Mesothelial cell of epicardium (in vitro differentiated cells): ENCODE data around the gene FGF12. TPM values are rescaled to one million over a fixed set of nuclear protein-coding genes. Genes with fewer than 3 reads are reported as not detected.

Source experiments
- DNase-seq, 2 experiments: peaks; one replicate each; pipeline ENCODE4 v3.0.0; 2021; ENCODE audit warnings: low spot score in 2 of 2; ENCODE audit not compliant: unreplicated experiment in 2 of 2
- H3K27ac Mint-ChIP-seq: 2 replicates; pipeline ENCODE4 v1.8.0; 2021; ENCODE audit warnings: mixed read lengths
- H3K27me3 Mint-ChIP-seq: 2 replicates; pipeline ENCODE4 v1.8.0; 2021; ENCODE audit warnings: low read depth, mixed read lengths
- H3K36me3 Mint-ChIP-seq: 2 replicates; pipeline ENCODE4 v1.8.0; 2021; ENCODE audit warnings: mixed read lengths
- H3K4me1 Mint-ChIP-seq: 2 replicates; pipeline ENCODE4 v1.8.0; 2021; ENCODE audit warnings: mixed read lengths
- H3K4me3 Mint-ChIP-seq: 2 replicates; pipeline ENCODE4 v1.8.0; 2021; ENCODE audit warnings: mild to moderate bottlenecking, moderate library complexity, mixed read lengths
- H3K9me3 Mint-ChIP-seq: 2 replicates; pipeline ENCODE4 v1.8.0; 2021; ENCODE audit warnings: mixed read lengths
- CTCF ChIP-seq: fragments of 200-600 bp; sonication (generic); IDR thresholded peaks from one replicate; pipeline ENCODE4 v1.5.0; 2021; ENCODE audit warnings: antibody characterized with exemption; ENCODE audit not compliant: unreplicated experiment
- total RNA-seq: library from RNA; stranded (reverse); gene quantifications from 3 replicates; pipeline ENCODE4 v1.2.1, GENCODE V29; 2021

The FGF12 gene
- total RNA-seq, 1 donor from 2014 or later, result 1.0 TPM

GRCh38 chr3:192417017-192417416 is 310.3 kb downstream of the FGF12 start:
- TF ChIP-seq CTCF, result no peak
- H3K36me3 Mint-ChIP-seq, result no peaks in the 10 kb centered on the region
- no peak overlapping the region for H3K27ac Mint-ChIP-seq
- DNase-seq, result no peak
- peaks cover 10% of the 10 kb centered on the region for H3K27me3 Mint-ChIP-seq
- peaks cover 12% of the 10 kb centered on the region for H3K4me1 Mint-ChIP-seq
- H3K9me3 Mint-ChIP-seq, result no peaks in the 10 kb centered on the region
- no peak overlapping the region for H3K4me3 Mint-ChIP-seq

DNA sequence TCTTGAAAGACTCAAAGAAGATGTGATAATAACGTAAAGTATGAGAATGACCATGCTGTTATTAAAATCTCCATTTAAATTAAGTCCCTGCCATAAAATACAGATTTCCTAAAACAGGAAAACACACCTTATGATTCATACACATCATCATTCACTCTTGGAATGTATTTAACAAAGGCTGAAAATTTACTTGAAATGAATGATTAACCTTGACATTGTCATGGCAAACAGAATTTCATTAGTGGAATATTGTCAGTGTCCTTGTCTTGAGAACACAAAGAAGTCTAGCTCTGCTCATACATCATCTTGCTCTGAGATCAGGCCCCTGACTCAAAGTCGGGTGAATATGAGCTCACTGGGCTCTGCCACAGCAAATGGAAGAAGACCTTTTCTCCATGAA is 313.9 kb downstream of the FGF12 start:
- no peak overlapping the region for H3K4me3 Mint-ChIP-seq
- peaks cover 38% of the 10 kb centered on the region for H3K27me3 Mint-ChIP-seq
- TF ChIP-seq CTCF, result no peak
- H3K36me3 Mint-ChIP-seq, result no peaks in the 10 kb centered on the region
- peaks cover 21% of the 10 kb centered on the region for H3K4me1 Mint-ChIP-seq
- H3K27ac Mint-ChIP-seq, result no peak overlapping the region
- H3K9me3 Mint-ChIP-seq, result no peaks in the 10 kb centered on the region
- no peak for DNase-seq

DNA sequence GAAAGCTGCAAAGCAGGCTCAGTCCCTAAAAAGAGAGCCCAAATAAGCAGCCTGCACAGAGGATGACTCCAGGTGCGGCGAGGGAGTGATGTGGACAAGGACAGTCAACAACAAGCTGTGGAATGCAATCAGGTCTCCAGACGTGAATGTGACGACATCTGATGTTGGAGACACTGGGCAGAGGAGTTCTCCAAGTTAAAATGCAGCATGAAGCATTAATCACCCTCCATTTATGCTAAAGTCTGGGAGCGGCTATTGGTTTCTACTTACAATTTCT is 316.7 kb downstream of the FGF12 start:
- H3K4me3 Mint-ChIP-seq, result peak overlapping the region; percentile 66
- no peak for TF ChIP-seq CTCF
- no peaks in the 10 kb centered on the region for H3K9me3 Mint-ChIP-seq
- peaks cover 9% of the 10 kb centered on the region for H3K4me1 Mint-ChIP-seq
- no peak overlapping the region for H3K27ac Mint-ChIP-seq
- DNase-seq, result no peak
- H3K27me3 Mint-ChIP-seq, result peaks cover 66% of the 10 kb centered on the region
- H3K36me3 Mint-ChIP-seq, result no peaks in the 10 kb centered on the region

DNA sequence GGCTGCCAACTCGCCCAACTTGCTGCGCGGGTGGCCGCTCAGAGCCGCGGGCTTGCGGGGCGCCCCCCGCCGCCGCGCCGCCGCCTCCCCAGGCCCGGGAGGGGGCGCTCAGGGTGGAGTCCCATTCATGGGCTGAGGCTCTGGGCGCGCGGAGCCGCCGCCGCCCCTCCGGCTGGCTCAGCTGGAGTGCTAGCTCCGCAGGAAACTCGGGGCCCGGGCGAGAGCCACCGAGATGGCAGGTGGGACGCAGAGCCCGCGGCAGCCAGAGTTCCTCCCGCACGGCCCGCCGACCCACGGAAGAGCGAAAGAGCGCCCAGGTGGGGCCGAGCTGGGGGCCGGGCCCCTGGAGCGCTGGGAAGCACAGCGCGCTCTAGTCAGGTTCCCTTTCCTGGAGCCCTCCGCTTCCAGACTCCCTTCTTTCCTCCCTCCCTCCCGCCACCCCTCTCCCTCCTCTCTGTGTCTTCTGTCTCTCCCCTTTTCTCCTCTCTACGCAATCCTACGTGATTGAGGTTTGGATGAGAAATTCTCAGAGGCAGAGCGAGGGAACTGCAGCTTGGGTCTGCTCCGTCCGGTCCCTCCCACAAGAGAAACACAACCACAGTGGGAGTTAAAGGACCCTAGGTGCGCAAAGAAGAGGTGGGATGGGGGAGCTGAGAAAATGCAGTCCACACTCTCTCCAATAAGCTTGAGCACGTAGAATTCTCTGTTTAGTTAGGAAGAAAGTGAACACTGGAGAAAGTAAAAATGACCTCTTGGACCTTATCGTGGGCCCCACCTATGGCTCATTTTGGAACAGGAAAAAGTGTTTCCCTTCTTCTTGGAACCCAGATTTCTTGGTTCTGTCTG is 317.3 kb downstream of the FGF12 start:
- peaks cover 72% of the 10 kb centered on the region for H3K27me3 Mint-ChIP-seq
- H3K4me3 Mint-ChIP-seq, result peak overlapping the region; percentile 66
- peaks cover 9% of the 10 kb centered on the region for H3K4me1 Mint-ChIP-seq
- peak in 1 of 2 experiments; percentile 51 for DNase-seq
- H3K36me3 Mint-ChIP-seq, result no peaks in the 10 kb centered on the region
- H3K9me3 Mint-ChIP-seq, result no peaks in the 10 kb centered on the region
- no peak for TF ChIP-seq CTCF
- H3K27ac Mint-ChIP-seq, result no peak overlapping the region

DNA sequence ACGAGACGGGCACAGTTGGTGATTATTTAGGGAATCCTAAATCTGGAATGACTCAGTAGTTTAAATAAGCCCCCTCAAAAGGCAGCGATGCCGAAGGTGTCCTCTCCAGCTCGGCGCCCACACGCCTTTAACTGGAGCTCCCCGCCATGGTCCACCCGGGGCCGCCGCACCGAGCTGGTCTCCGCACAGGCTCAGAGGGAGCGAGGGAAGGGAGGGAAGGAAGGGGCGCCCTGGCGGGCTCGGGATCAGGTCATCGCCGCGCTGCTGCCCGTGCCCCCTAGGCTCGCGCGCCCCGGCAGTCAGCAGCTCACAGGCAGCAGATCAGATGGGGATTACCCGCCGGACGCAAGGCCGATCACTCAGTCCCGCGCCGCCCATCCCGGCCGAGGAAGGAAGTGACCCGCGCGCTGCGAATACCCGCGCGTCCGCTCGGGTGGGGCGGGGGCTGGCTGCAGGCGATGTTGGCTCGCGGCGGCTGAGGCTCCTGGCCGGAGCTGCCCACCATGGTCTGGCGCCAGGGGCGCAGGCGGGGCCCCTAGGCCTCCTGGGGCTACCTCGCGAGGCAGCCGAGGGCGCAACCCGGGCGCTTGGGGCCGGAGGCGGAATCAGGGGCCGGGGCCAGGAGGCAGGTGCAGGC is 318.0 kb downstream of the FGF12 start:
- Mint-ChIP-seq H3K9me3 (no peaks in the 10 kb centered on the region), H3K4me1 (peaks cover 9% of the 10 kb centered on the region), H3K36me3 (no peaks in the 10 kb centered on the region), H3K4me3 (peak overlapping the region; percentile 82), H3K27me3 (peaks cover 78% of the 10 kb centered on the region), H3K27ac (no peak overlapping the region)
- no peak for TF ChIP-seq CTCF
- DNase-seq, result peak in 1 of 2 experiments; percentile 51
